ENCODE measurements around the gene SEZ6L.
A peak's percentile ranks its signal among the peaks of the same experiment; 100 is the strongest.

SEZ6L gene

DNA sequence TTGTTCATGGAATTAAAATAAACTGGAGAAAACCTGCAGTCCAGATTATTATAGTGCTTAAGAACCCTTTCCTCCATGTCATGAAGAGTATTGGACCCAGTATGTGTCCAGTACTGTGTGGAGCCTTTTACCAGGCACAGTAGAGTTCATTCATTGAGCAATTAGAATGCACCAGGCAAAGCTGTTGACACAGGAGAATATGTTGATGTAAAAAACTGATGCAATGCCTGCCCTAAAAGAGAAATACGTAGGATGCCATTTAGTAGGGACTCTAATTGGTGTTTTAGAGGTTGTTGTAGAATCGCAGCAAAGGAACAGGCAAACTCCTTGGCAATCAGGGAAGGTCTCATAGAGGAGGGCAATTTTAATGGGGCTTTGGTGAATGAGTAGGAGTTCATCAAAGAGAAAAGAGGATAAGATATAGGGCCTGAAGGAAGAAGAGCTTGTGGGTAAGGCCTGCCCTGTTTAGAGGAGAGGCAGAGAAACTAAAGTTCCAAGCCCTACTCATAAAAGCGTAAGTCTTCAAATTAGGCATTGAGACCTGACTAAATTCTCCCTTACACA lies 126.4 kb downstream of the SEZ6L start:
- no peak for DNase-seq (ENCODE audit: low read depth in 2 of 2)

DNA sequence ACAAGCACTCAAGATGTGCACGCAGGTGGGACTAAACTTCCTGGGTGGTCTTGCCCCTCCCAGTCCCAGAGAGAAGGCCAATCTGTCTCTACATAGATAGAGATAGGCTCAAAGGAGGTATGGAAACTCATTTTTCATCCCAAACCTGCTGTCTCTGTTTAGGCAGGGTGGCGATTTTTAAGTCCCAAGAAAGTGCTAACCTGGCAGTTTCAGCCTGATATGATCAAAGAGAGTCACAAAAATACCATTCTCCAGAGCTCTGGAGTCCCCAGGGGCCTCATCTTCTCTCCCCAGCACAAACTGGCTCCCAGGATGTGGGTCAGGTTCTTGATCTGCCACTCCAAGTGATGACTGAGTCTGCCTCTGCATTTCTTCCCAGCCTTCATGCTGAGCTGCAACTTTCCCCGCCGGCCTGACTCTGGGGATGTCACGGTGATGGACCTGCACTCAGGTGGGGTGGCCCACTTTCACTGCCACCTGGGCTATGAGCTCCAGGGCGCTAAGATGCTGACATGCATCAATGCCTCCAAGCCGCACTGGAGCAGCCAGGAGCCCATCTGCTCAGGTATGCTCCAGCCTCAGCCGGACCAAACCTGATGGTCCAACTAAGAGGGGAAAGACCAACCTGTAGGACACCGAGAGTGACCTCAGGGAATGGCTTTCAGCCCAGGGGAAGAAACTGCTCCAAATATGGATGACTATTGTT lies 129.5 kb downstream of the SEZ6L start:
- no peak for DNase-seq (ENCODE audit: low read depth in 2 of 2)

DNA sequence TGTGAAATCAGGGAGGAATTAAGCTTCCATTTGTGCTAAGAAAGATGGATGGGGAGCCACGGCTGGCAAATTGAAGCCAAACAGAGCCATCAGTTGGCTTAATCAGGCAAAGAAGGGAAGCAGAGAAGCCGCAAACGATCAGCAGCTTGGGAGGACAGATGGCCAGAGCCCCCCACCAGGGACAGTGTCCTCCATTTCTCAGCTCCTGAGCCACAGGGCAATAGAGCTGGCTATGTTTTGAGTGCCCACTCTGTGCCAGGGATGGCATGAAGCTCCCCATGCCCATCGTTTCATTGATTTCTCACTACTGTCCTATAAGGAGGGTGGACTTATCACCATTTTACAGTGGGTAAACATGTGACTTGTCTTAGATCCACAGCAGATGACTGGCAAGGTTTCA lies 133.5 kb downstream of the SEZ6L start:
- DNase-seq (ENCODE audit: low read depth in 2 of 2) = no peak

DNA sequence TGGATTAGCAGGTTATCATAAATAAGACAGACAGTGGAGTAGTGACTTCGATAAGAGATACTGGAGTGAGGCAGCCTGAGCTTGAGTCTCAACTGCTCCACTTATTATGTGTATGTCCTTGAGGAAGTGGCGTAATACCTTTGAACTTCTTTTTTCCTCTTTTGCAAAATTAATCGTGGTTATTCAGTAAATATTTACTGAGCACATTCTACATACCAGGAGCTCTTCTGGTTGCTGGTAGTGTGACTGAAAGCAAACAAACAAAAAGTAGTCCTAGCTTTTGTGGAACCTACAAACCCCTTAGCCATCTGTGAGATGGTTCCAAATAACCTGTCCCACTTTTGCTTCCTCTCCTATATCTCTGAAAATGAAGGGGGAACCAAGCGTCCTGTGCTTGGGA lies 134.2 kb downstream of the SEZ6L start:
- DNase-seq (ENCODE audit: low read depth in 2 of 2) = no peak

DNA sequence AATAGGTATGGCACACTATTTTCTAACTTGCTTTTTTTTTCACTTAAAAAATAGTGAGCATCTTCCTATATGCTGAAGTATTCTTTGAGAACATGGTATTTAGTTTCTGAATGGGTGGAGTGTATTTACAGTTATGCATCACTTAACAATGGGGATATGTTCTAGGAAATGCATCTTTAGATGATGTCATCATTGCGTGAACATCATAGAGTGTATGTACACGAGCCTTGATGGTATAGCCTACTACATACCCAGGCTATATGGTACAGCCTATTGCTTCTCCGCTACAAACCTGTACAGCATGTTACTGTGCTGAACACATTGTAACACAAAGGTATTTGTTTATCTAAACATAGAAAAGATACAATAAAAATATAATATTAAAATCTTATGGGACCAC lies 135.5 kb downstream of the SEZ6L start:
- no peak for DNase-seq (ENCODE audit: low read depth in 2 of 2)

DNA sequence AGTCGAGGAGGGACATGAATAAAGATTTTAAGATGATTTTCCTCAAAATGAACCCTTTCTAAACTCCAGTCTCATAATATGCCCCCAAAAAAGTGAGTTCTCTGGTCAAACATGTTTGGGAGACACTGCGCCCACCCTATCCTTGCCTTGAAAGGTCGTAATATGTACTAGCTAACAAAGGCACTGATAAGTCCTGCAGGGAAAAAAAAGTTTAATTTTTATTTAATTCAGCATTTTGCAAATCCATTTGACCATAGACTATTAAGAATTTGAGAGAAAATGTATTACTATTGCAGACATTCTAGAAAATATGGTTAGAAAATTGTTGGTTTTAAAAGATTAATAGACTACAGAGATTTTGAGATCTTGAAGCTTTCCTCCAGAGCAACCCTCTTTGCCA lies 139.2 kb downstream of the SEZ6L start:
- no peak for DNase-seq (ENCODE audit: low read depth in 2 of 2)

DNA sequence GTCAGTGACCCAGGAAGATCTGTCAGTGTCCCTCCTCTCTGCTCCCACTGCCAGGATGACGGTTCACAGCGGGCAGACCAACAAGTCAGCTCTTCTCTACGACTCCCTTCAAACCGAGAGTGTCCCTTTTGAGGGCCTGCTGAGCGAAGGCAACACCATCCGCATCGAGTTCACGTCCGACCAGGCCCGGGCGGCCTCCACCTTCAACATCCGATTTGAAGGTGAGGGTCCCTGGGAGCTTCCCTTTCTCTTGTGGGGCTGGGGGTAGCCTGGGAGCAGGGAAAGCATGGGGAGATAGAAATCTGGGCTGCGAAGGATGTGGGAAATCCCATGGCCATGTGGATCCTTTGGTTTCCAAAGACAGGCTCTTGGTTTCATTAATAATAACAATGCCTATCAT lies 141.4 kb downstream of the SEZ6L start:
- DNase-seq (ENCODE audit: low read depth in 2 of 2) = no peak

DNA sequence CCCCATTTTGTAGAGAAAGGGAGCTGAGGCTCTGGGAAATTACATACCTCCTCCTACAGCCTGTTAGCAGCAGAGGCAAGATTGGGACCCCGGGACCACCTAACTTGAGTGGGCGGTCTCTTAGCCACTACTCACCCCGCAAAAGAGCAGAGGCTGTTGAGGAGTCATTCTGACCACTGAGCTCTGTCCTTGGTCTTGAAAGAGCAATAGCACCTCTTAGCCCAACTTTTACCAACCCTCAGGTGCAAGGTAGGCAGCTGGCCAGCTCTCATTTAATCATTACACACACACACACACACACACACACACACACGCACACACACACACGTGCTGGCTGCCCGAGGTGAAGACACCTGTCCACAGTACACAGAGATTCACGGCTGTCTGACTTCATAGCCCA lies 144.0 kb downstream of the SEZ6L start:
- no peak for DNase-seq (ENCODE audit: low read depth in 2 of 2)

DNA sequence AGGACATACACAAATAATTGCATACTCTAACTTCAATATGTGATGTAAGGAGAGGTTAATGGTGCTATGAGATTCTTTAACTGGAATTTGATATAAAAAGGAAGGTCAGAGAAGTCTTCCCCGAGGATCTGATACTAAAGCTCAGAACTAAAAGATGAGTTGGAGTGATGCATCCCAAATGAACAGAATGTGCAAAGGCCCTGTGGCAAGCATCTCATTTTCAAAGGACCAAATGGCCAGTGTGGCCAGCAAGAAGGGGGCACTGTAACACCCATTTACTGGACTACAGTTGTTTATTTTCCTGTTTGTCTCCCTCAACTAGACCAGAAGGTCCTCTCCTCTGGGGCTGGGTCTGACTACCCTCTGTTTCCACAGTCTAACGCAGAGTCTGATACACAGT lies 144.9 kb downstream of the SEZ6L start:
- no peak for DNase-seq (ENCODE audit: low read depth in 2 of 2)

DNA sequence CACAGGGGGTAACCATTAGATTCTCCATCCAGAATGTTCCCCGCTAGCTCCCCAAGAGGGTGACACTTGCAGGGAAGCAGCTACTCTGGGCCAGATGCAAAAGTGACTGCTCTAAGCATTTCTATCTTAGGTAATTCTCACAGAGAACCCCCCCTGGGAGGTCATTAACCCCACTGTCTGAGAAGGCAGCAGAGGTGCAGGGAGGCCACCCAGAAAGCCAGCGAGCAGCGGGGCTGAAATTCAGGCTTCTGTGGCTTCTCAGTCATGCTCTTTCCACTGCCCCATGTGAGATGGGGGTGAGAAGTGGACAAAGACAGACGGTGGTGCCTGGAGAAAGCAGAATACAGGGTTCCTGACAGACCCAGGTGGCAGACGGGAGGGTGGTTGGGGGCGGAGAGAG lies 145.4 kb downstream of the SEZ6L start:
- no peak for DNase-seq (ENCODE audit: low read depth in 2 of 2)

DNA sequence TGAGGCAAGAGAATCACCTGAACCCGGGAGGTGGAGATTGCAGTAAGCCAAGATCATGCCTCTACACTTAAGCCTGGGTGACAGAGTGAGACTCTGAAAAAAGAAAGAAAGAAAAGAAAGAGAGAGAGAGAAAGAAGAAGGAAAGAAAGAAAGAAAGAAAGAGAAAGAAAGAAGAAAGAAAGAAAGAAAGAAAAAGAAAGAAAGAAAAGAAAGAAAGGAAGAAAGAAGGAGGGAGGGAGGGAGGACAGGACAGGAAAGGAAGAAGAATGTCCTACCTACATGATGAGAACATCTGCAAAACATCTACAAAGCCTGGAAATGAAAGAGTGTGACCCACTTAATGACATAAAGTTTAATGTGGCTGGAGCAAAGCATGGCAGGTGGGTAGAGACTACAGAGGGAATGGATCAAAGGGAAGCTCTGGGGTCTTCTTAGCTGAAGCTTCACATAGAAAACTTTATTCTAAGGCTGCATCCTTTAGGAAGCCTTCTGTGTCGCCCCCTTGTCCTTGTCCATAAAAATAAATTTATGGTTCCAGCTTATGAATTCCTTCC lies 147.5 kb downstream of the SEZ6L start:
- DNase-seq (ENCODE audit: low read depth in 2 of 2) = no peak

DNA sequence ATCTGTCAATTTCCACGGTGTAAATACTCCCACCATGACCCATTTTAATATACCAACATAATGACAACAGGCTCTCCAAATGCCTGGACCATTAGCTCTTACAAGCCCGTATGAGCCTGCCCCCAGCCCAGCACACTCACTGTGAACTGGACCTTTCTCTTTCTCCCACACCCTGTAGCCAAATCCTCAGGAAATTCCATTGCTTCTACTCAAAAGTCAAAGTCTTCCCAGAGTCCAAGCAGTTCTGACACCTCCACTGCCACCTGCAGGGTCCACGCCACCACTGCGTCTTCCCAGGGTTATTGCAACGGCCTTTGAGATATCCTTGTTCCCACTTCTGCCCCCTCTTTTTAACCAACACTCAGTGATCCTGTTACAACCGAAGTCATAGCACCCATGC lies 149.7 kb downstream of the SEZ6L start:
- no peak for DNase-seq (ENCODE audit: low read depth in 2 of 2)

DNA sequence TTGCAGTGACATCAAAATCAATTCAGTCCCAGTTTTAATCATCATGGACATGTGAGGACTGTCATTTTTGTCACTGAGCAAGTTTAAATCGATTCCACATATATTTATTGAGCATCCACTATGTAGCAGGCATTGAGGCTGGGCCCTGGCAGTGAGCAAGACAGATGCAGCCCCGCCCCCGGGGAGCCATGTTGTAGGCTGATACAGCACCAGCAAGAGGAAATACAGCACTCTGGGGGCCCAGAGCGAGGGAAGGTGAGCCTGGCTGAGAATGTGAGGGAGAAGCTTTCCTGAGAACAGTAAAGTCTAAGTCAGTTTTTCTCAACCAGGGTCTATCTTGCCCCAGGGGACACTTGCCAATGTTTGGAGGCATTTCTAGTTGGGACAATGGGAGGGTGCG lies 151.2 kb downstream of the SEZ6L start:
- DNase-seq (ENCODE audit: low read depth in 2 of 2) = no peak

DNA sequence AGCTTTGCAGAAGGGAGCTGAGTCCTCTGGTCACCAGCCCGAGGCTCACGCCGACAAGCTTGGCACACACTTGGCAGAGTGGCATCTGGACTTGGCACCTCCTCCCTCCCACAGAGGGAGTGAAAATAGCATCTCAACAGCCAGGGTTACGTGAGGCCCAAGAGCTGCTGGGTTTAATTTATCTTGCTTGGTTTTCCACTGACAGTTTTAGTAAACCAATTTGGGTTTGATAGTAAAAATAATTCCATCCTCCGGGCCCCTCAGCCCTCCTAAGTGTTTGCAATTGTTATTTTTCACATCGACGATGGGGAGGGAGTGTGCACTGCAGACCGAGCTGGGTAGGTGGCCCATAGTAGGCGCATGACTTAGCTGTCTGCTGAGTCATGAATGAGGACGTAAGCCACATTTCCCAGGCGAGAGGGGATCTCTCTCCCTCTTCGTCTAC lies 152.2 kb downstream of the SEZ6L start:
- no peak for DNase-seq (ENCODE audit: low read depth in 2 of 2)

DNA sequence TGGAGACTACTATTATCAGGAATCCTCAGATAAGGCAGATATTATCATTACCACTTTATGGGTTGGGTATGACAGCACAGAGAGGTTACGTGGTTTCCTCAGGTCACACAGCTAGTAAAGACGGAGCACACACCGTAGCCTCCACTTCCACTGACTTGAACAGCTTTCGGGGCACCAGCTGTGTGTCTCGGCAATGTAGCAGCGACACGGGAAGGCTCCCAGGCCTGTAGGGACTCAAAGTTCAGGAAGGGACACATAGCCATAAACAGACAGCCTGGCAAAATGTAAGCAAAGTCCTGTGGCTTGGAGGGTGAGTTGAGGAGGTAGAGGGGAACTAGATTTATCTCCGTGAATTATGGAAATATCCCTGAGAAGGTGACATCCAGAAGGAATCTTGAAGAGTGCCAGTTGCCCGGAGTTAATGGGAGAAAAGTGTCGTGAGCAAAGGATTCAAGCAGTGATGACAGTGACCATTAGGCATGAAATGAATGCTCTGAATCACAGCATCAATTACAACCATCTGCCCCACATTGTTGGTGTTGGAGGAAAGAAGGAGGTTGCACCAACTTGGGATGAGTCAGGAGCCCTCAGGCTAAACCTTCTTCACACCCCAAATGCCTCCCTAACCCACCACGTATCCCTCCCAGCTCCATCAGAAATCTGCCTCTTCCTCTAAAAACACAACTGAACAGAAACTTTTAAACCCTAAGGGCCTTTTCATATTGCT lies 153.1 kb downstream of the SEZ6L start:
- DNase-seq (ENCODE audit: low read depth in 2 of 2) = no peak

DNA sequence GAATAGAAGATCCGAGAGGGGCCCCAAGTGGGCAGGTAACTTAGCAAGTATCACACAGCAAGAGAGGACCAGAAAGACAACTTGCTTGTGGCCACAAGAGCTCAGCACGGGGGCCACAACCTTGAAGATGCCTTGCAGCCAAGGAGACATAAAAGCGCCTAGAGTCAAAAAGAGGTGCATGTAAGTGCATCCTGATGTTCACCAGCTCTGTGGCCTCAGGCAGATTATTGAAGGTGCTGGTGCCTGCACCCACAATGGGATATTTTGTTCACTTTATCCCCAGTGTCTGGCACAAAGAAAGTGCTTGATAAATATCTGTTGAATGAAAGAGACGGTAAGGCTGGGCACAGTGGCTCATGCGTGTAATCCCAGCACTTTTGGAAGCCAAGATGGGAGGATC lies 153.8 kb downstream of the SEZ6L start:
- DNase-seq (ENCODE audit: low read depth in 2 of 2) = no peak

DNA sequence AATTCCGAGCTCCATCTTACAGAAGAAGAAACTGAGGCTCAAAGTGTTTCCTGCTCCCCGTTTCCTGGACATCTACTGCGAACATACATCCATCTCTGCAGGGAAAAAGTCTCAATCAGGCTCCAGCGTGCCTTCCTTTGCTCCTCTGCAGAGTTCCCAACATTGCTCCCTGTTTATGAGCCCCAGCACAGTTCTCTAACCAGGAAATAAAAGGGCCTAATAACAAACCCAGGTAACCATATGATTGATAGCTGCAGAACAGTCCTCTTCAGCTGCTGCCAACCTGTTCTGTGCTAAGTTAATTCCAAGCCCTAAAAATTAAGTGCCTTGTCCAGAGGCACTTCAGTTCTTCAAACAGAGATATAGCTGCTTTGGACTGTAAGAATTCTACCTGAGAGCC lies 154.9 kb downstream of the SEZ6L start:
- DNase-seq (ENCODE audit: low read depth in 2 of 2) = no peak

DNA sequence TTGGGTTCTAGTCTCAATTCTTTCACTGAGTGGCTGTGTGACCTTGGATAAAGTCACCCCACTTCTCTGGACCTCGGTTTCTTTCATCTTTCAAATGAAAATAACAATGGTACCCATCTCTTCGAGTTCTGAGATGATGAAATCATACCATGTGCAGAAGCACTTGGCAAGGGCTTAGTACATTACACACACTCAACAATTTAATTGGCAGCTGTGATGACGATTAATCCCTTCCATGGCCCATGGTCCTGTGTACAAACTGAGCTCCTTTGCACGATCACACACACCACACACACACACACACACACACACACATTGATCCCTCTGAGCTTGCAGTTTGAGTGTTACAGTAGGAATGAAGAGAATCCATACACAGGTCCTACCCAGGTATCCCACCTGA lies 156.4 kb downstream of the SEZ6L start:
- DNase-seq (ENCODE audit: low read depth in 2 of 2) = no peak

DNA sequence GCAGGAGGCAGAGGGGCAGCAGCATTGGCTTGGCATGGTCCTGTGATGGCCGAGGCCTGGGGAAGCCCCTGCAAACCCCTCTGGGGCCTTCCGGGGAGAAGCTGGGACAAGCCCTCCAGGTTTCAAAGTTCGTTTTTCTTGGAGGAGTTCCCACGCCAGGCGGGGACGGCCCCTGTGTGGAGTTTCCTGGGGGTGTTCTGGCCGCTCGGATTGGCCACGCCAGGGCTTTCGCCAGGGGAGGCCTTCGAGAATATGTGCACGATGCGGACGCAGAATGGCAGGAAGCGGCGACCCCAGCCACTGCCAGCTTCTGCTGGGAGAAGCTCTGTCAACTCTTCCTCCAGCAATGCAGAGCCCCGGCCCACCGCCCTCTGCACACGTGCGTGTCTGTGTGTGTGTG lies 157.5 kb downstream of the SEZ6L start:
- no peak for DNase-seq (ENCODE audit: low read depth in 2 of 2)

DNA sequence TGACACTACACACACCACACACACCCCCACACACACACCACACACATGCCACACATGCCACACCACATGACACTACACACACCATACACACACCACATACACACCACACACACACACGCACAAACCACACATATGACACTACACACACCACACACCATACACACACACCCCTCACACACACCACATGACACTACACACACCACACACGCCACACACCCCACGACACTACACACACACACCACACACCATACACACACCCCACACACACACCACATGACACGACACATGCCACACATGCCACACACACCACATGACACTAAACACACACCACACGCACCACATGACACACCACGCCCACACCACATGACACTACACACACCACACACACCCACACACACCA lies 158.0 kb downstream of the SEZ6L start:
- no peak for DNase-seq (ENCODE audit: low read depth in 2 of 2)

DNA sequence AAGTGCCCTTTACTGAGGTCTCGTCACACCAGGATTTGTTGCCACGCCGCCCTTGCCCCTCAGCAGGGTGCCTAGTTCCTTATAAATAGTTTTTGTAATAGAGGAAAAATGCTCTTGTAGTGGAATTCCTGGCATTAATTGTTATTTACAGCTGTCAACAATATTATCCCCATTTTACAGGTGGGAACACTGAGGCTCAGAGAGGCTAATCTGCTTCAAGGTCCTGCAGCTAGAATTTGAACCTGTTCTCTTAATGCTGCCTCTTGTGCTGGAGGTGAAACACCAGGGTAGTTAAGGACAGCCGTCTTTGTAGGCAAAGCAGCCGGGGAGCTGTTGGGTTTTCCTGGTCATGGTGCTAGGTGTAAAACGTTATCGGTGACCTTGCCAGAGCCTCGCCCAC lies 159.0 kb downstream of the SEZ6L start:
- no peak for DNase-seq (ENCODE audit: low read depth in 2 of 2)

DNA sequence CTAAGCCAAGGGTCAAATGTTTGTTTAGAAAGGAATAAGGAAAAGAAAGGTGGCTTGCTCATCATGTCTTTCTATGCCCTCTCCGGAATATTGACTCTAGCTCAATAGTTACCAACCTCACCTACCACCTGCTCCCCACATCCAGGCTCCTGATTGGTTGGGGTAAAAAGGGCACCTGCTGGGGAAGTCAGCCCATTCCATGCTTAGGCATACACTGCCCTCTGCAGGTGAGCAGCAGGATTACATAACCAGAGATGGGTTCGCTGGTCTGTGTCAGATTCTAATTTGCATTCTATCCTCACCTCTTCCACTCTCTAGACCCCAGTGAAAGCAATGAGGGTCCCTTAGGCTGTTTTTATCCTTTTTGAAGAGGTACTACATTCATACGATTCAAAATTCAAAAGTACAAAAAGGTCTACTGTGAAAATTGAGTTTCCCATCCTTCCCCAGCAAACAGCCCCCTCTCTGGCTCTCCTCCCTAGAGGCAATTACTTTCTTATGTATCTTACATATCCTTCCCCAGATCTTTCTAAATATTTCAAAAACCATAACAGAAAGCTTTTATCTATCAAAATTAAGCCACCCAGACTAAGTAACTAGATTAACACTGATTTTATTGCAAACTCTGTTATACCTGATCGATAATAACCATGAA lies 161.8 kb downstream of the SEZ6L start:
- DNase-seq (ENCODE audit: low read depth in 2 of 2) = peak; percentile 2 to 14
